AML-193 (cell line): Measurements from ENCODE around the gene DHCR7.

ENCODE experiments used
- DNase-seq, 2 experiments: peaks; one replicate each; lab custom pipeline; 2025; lab: John Stamatoyannopoulos, UW

Gene DHCR7

GRCh38 chr11:71448257-71449171 lies at the start of gene DHCR7:
Gene DHCR7 (minus strand): TSS chr11:71448393. CDS start chr11:71444952, 3,441 bp downstream.
- peak; percentile 80 to 84 for DNase-seq

DNA sequence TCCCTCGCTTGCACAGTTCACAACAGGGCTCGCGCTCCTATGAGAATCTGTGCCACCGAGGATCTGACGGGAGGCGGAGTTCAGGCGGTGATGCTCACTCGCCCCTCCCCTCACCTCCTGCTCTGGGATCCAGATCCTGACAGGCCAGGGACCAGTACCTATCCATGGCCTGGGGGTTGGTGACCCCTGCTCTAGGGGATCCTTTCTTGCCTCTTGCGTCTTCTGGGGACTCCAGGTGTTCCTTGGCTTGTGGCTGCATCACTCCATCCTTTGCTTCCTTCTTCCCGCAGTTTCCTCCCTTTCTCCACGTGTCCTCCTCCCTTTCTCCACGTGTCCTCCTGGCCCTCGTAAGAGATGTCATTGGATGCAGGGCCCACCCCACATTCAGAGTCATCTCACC lies 48.2 kb upstream of the DHCR7 start:
- DNase-seq: no peak

DNA sequence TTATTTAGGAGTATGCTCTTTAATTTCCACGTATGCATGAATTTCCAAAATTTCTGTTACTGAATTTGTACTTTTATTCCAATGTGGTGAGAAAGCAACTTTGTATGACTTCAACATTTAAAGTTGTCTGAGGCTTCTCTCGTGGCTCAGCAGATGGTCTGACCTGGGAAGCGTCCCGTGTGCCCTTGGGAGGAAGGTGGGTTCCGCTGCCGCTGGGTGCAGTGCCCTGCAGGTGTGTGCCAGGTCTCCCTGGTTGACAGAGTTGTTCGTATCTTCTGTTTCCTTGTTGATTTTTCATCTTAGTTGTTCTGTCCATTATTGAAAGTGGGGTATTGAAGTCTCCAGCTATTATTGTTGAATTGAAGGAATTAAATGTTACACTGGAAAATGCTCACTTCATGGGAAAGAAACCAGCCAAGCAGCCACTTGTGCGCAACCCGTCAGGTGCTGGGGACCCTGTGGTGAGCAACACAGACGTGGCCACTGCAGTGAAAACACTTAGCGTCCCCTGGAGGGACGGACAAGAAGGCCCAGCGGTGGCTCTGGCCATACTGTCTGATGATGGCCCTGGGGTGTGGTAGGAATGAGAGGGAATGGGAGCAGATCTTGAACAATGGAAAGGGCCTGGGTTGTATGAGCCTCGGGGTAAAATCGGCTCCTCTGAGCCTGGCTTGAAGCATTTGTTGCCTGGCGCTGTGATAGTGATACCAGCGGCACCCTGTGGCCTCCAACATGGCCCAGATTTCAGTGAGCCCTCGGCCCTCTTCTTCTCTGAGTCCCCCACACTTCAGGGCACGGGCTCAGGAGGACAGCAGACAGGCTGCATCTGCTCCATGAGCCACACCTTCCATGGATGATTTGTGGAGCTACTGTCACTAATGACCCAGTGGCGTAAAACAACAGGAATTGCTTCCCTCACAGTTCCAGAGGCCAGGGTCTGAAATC lies 47.4 kb upstream of the DHCR7 start:
- DNase-seq: no peak

DNA sequence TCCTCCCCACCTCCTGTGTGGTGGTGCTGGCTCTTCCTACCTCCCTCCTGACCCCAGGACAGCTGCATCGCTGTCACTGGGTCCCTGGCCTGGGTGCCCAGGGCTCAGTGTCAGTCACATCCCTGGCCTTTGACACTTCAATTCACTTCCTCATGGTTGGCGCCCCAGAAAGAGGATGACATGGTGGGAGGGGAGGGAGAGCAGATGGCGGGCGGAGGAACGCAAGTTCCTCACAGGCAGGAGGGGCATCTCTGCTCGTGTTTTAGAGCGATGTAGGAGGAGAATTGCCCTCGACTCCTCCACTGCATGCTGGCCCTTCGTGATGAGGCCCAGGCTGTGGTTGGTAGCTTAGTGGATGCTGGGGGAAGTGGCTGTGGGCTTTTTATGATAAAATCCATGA lies 43.7 kb upstream of the DHCR7 start:
- DNase-seq: no peak

GRCh38 chr11:71491531-71491930 lies 43.3 kb upstream of the DHCR7 start:
- no peak for DNase-seq

GRCh38 chr11:71490731-71491390 lies 42.7 kb upstream of the DHCR7 start:
- no peak for DNase-seq

DNA sequence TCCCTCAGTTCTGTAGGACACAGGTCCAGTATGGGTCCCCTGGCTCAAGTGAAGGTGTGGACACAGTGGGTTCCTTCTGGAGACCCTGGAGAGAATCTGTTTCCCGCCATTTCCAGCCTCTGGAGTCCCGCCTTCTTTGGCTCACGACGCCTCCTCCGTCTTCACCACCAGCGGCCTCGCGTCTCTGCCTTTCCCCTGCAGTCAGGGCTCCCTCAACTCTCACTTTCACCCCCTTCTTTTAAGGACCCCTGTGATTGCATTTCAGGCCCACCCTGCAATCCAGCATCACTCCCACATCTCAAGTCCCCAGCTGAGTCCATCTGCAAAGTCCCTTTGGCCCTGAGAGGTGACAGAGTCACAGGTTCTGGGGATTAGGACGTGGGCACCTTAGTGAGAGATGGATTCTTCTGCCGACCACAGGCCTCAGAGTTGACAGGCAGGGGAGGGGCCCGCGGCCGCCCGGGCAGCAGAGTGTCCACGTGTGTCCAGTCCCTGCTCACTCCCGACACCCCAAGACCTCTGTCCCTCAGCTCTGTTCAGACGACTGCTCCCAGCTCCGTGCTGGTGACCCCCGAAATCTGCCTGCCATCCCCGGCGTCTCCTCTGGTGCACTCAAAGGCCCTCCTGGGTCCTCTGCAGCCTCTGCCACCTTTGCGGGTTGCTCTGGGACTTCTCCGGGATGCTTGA lies 42.0 kb upstream of the DHCR7 start:
- no peak for DNase-seq

DNA sequence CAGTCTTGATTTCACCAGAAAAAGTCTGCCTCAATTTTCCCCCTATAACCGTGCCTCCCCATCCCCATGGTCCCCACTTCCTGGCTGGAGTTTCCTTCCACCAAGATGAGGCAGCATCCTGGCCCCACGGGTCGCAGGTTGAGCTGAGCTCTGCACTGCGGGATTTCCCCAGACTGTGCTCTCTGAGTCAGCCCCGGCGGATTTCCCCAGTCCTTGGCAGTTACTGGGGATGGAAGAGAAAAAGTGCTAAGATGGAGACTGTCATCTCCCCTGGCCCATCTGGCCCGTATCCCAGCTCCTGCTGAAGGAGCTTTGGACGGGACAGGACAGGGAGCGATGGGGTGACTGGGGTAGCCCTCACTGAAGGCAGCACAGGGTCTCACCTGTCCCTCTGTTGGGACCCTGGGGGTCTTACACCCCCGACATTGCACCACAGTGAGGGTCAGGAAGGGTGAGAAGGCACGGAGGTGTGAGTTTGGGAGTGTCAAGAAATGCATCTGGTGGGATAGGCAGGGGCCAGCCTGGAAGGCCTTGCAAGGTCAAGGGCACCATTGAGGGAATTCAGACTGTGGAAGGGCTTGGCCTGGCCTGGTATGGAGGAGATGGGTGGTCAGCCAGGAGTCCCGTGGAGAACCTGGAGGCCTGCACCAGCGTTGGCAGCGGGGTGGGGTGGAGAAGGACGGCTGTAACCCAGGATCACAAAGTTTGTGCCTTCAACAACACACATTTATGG lies 41.3 kb upstream of the DHCR7 start:
- no peak for DNase-seq

GRCh38 chr11:71488681-71489270 lies 40.6 kb upstream of the DHCR7 start:
- no peak for DNase-seq

DNA sequence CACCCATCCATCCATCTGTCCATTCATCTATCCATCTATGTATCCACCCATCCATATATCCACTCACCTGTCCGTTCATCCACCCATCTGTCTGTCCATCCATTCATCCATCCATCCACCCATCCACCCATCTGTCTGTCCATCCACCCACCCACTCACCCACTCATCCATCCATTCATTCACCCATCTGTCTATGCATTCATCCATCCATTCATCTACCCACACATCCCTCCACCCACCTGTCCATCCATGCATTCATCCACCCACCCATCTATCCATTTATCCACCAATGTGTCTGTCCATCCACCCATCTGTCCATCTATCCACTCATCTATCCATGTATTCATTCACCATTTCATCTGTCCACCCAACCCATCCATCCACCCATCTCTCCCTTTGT lies 38.1 kb upstream of the DHCR7 start:
- no peak for DNase-seq

DNA sequence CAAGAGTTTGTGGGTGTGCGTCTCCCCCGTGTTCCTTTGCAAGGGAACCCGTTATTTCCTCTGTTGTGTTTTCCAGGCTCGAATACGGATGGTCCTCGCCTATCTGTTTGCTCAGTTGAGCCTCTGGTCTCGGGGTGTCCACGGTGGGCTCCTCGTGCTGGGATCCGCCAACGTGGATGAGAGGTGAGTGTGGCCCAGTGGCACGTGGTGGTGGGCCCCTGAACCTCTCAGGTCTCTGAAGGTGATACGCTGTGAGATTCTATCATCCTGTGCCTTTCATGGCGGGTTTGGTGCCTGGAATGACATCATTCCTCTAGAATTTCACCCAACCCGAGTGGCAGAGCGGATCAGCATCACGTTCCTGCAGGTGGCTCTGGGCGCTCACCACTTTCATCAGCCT lies 37.3 kb upstream of the DHCR7 start:
- DNase-seq: no peak

GRCh38 chr11:71485063-71485399 lies 36.8 kb upstream of the DHCR7 start:
- no peak for DNase-seq

DNA sequence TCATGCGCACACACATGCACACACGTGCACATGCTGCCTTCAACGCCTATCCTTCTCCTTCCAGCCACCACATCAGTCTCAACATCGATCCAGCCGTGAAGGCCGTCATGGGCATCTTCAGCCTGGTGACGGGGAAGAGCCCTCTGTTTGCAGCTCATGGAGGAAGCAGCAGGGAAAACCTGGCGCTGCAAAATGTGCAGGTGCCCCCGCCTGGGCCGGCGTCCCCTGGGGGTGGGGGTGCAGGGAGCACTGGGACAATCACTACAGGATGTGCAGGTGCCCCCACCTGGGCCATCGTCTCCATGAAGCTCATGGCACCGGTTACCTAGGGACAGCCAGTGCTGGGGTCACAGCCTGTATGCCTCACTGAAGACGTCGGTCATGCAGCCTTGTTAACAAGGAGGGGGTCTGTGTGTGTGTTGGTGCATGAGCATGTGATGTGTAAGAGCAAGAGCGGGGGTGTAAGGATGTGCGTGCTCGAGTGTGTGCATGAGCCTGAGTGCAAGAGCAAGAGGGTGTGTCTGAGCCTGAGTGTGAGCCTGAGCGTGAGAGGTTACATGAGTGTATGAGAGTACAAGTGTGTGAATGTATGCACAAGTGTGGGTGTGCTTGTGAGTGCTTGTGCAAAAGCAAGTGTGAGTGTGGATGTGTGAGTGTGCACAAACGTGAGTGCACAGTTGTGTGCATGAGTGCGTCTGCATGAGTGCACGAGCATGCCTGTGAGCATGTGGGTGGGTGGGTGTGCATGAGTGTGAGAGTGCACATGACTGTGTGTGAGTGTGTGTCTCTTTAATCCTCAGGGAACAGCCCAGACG lies 36.3 kb upstream of the DHCR7 start:
- no peak for DNase-seq

DNA sequence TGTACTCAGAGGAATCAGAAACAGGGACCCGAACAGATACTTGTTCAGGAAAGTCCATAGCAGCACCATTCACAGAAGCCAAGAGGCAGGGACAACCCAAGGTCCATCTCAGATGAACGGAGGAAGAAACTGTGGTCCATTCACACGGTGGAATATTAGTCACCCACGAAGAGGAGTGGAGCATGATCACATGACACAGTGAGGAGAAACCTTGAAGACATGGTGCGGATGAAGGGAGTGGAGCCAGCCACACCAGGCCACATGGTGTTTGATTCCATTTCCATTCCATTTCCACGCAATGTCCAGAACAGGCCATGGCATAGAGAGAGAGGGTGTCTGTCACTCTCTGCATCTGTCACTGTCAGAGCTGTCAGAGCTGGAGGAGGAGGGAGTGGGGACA lies 35.5 kb upstream of the DHCR7 start:
- DNase-seq: no peak

- no peak for DNase-seq
Measured at GRCh38 chr11:71482746-71483364, 34.7 kb upstream of the DHCR7 start.

GRCh38 chr11:71482216-71482615 lies 34.0 kb upstream of the DHCR7 start:
- DNase-seq: no peak

DNA sequence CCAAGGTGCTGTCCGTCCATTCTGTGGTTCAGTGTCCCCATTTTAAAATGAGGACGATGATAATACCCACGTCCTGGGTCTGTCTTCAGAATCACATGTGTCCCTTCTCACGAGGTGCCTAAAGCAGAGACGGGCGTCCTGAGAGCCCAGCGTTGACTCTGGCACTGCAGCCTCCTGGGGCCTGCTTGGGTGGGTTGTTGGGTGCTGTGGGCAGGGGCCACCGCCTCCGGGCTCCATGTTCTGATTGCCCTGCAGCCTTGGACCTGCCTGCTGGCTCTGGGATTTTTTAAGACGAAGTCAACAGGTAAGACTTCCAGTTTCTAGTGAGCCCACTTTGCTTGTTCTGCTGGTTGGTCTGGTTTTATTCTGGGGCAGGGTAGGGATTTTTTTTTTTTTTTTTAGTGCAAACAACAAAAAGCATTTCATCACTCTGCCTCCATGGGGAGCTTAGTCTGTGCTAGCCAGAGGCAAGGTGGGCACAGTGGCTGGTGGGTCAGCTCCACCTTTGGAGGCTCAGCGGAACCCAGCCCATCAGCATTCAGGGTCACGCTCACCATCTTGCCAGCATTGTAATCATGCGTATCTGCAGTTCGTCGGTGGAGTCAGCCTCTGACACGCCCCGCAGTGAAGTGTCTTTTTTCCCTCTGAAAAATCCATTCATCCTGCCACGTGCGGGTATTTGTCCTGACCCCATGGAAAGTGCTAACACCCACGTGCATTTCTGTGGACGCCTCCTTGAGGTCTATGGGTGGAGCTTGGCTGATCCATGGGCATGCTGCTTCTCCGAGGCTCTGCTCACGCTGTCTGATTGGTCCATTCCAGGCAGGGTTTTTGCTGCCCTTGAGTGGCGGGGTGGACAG lies 33.1 kb upstream of the DHCR7 start:
- no peak for DNase-seq

- no peak for DNase-seq
Measured at GRCh38 chr11:71478528-71478840, 30.3 kb upstream of the DHCR7 start.
